ENCODE measurements around the gene RABEP2.
"Not testable (repeated sequence)": the region's sequence is repeated elsewhere in the genome, so short reads cannot be mapped to it uniquely, and the experiment has no call there.

RABEP2 gene

GRCh38 chr16:28932339-28933141 lies 7.5 kb upstream of the RABEP2 start:
- no peak for DNase-seq

- DNase-seq, result no peak
Observed at GRCh38 chr16:28931801-28932225, 6.8 kb upstream of the RABEP2 start, which contains the start of gene CD19. Gene CD19, plus strand, starts transcription at chr16:28931971. Its CDS starts 30 bp downstream, at chr16:28932001.

- no peak for DNase-seq
Observed at GRCh38 chr16:28930652-28931051, 5.6 kb upstream of the RABEP2 start.

- no peak for DNase-seq
Observed at GRCh38 chr16:28930203-28930602, 5.2 kb upstream of the RABEP2 start.

DNA sequence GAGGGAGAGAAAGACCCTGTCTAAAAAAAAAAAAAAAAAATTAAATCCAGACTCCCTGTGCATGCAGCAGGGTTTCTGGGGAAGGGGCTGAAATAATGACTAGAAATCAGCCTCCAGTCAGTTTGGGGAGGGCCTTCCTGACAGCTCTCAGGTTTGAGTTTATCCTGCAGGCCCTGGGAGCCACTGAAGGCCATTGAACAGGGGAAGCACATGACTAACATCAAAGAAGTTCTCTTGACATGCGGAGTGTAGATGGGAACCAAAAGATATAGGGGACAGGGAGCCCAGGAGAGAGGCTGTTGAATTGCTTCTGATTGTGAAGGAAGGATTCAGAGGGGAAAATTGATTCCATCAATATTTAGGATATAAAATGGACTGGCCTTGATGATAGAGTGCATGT lies 2.8 kb upstream of the RABEP2 start:
- DNase-seq, result no peak

DNA sequence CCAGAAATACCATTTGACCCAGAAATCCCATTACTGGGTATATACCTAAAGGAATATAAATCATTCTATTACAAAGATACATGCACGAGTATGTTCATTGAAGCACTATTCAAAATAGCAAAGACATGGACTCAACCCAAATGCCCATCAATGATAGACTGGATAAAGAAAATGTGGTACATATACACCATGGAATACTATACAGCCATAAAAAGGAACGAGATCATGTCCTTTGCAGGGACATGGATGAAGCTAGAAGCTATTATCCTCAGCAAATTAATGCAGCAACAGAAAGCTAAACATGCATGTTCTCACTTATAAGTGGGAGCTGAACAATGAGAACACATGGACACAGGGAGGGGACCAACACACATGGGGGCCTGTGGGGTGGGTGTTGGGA lies 1.2 kb upstream of the RABEP2 start:
- not testable (repeated sequence) for DNase-seq

- DNase-seq, result peak; percentile 85
Observed at GRCh38 chr16:28925386-28926228, 569 bp upstream of the RABEP2 start.

DNA sequence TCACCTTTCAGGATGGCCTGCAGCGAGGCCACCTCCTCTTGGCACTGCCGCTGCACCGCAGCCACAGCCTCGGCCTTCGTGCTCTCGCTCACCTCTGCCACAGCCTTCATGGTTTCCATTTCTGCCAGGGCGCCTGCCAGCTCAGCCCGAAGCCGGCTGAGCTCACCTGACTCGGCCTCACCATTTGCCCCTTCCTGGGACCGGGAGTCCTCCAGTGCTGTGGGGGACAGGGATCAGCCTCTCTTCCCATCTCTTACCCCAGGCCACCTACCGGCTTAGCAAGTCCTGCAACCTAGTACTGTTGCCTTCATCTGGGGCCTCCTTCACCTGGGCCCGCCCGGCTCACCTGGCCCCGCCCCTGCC lies 658 bp downstream of the RABEP2 start:
- DNase-seq, result no peak

DNA sequence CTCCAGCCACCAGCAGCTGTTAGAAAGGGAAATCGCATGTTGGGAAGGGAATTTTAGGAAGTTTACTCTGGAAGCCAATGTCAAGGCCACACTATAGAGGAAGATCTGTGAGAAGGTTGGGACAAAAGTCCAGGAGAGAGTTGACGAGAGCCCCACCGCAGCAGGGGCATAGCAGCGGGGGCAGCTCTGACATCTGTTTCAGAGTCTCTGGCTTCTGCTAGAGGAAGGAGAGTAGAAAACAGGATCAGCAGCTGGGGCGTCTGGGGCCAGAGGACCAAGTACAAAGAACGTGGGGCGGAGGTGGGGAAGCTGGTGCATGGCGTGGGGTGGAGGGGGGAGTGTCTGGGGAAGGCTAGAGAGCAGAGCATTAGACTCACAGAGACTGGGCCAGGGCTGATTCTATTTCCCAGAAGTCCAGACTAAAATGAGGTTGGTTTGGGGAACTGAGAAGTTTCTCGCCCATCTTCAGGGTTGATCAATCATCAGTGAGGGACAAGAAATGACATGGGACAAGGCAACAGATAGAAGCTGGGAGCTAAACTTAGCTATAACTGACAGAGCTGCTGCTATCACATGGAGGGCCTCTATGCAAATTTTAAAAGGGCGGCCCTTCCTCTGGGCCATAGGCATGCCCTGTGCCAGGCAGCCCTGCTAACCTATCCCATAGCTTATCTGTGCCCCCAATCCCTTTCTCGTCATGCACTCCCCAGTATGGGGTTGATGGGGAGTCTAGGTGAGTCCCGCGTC lies 1.2 kb downstream of the RABEP2 start:
- no peak for DNase-seq

GRCh38 chr16:28923231-28923587 lies 1.8 kb downstream of the RABEP2 start:
- DNase-seq, result no peak

DNA sequence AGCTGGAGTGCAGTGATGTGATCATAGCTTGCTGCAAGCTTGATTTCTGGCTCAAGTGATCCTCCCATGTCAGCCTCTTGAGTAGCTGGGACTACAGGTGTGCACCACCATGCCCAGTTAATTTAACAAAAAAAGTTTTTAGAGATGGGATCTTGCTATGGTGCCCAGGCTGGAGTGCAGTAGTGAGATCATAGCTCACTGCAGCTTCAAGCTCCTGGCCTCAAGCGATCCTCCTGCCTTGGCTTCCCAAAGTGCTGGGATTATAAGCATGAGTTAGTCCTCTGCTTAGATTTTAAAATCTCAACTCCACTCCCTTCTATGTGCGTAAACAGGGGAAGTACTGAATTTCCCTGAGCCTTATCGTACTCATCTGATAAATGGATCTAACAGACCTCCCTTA lies 6.3 kb downstream of the RABEP2 start:
- DNase-seq, result no peak

DNA sequence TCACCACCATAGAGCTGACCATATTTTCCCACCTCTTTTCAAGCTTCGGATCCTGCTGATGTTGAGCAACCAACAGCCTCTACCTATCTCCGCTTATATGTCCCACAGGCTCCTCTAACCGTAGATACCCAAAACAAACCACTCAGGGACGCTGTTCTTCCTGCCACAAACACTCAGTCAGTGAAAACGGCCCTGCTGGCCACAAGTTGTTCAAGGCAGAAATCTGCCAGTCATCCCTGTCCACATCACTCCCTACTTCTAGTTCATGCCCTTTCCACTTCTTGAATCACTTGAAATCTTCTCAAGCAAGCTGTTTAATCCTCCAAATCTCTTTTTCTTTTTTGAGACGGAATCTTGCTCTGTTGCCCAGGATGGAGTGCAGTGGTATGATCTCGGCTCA lies 7.9 kb downstream of the RABEP2 start:
- DNase-seq, result no peak

DNA sequence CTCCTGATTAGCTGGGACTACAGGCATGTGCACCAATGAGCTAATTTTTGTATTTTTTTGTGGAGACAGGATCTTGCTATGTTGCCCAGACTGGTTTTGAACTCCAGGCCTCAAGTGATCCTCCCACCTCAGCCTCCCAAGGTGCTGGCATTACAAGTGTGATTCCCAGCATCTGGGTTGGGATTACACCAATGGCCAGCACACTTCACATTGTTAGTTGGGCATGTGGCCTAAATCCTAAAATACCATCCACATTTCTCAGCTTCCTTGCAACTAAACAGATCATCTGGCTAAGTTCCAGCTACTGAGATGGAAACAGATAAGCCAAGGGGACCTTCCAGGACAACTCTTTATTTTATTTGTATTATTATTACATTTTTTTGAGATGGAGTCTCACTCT lies 9.9 kb downstream of the RABEP2 start:
- no peak for DNase-seq

- DNase-seq, result no peak
Observed at GRCh38 chr16:28913946-28914724, 10.9 kb downstream of the RABEP2 start.

- no peak for DNase-seq
Observed at GRCh38 chr16:28912558-28912957, 12.5 kb downstream of the RABEP2 start.

GRCh38 chr16:28910086-28911031 lies 14.7 kb downstream of the RABEP2 start:
- no peak for DNase-seq

DNA sequence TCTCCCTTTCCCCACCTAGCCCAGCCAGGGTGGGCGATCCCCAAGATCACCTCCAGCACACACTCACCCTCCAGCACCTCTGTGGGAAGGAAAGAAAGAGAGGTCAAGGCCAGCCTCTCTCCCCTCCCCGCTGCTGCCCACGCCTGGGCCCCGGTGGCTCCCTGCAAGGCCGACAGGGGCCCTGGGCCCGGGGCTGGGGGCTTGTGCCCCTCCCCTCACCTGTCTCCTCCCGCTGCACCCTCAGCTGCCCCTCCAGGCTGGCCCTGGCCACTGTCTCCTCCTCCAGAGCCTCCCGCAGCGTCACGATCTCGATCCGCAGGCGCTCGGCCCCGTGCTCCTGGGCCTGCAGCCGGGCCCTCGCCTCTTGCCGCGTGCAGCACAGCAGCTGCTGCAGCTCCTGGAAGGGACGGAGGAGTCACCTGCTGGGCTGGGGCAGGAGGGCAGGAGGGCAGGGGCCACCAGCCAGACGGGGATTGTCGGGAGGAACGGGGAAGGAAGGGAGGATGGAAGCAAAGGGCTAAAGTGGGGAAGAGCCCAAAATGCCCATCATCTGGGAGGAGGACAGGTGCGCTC lies 19.2 kb downstream of the RABEP2 start:
- DNase-seq, result no peak

- no peak for DNase-seq
Observed at GRCh38 chr16:28905229-28905754, 19.7 kb downstream of the RABEP2 start.

DNA sequence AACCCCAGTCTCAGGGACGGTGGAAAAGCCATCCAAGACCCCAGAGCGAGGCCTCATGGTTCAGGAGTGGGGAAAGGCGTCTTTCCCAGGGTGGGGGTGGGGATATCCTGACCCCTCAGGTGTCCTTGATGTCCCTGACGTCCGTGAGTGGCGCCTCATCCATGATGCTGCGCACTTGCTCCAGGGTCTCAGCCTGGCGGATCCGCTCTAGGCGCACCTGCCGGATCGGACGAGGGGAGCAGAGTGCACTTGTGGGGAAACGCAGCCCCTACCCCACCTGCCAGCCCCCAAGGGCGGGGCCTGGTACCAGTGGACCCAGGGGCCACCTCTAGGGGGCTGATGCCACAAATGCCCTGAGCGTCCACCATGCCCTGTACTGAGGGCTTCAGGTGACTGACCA lies 20.2 kb downstream of the RABEP2 start:
- DNase-seq, result no peak

GRCh38 chr16:28904363-28904762 lies 20.7 kb downstream of the RABEP2 start:
- DNase-seq, result no peak
